HG02610 (cell line): ENCODE measurements around the gene C6orf89.

Experiments used
- ATAC-seq: cut with Tn5 transposase; IDR thresholded peaks from one replicate; pipeline ENCODE4 v1.9.1; 2021; ENCODE audit warnings: mild to moderate bottlenecking, moderate library complexity; ENCODE audit not compliant: unreplicated experiment

The C6orf89 gene

GRCh38 chr6:36852481-36853147 lies 33.1 kb upstream of the C6orf89 start:
- no peak for ATAC-seq

- no peak for ATAC-seq
Measured at GRCh38 chr6:36853325-36853724, 32.4 kb upstream of the C6orf89 start.

GRCh38 chr6:36855750-36856149 lies 30.0 kb upstream of the C6orf89 start:
- ATAC-seq: no peak

- ATAC-seq: no peak
Measured at GRCh38 chr6:36856277-36856676, 29.5 kb upstream of the C6orf89 start.

GRCh38 chr6:36857325-36857724 lies 28.4 kb upstream of the C6orf89 start:
- ATAC-seq: no peak

GRCh38 chr6:36858407-36858981 lies 27.3 kb upstream of the C6orf89 start:
- ATAC-seq: no peak

GRCh38 chr6:36860126-36860525 lies 25.6 kb upstream of the C6orf89 start:
- ATAC-seq: no peak

GRCh38 chr6:36862164-36862847 lies 23.4 kb upstream of the C6orf89 start:
- no peak for ATAC-seq

- ATAC-seq: no peak
Measured at GRCh38 chr6:36862848-36863382, 22.8 kb upstream of the C6orf89 start.

GRCh38 chr6:36863670-36864540 lies 21.8 kb upstream of the C6orf89 start:
- ATAC-seq: no peak

GRCh38 chr6:36865835-36866234 lies 19.9 kb upstream of the C6orf89 start:
- no peak for ATAC-seq

- no peak for ATAC-seq
Measured at GRCh38 chr6:36867471-36868224, 18.1 kb upstream of the C6orf89 start.

- ATAC-seq: no peak
Measured at GRCh38 chr6:36871686-36872085, 14.1 kb upstream of the C6orf89 start.

- ATAC-seq: no peak
Measured at GRCh38 chr6:36873115-36873514, 12.6 kb upstream of the C6orf89 start.

- ATAC-seq: no peak
Measured at GRCh38 chr6:36873612-36874442, 11.9 kb upstream of the C6orf89 start.

GRCh38 chr6:36874443-36875249 lies 11.1 kb upstream of the C6orf89 start, which contains the start of gene PPIL1:
Gene PPIL1 (minus strand): TSS chr6:36874803. CDS start chr6:36874772, 31 bp downstream.
- ATAC-seq: peak; percentile 83

- ATAC-seq: no peak
Measured at GRCh38 chr6:36875250-36875633, 10.5 kb upstream of the C6orf89 start.

- ATAC-seq: no peak
Measured at GRCh38 chr6:36884610-36885009, 1.1 kb upstream of the C6orf89 start.
